HG02798 (cell line): Measurements from ENCODE around the gene MAP1LC3B.

Source experiments
- ATAC-seq: cut with Tn5 transposase; IDR thresholded peaks from one replicate; pipeline ENCODE4 v1.9.1; 2021; ENCODE audit warnings: mild to moderate bottlenecking; ENCODE audit not compliant: unreplicated experiment, poor library complexity

The MAP1LC3B gene

GRCh38 chr16:87406495-87407088 lies 14.5 kb downstream of the MAP1LC3B start:
- ATAC-seq, result no peak

GRCh38 chr16:87407511-87408112 lies 15.5 kb downstream of the MAP1LC3B start:
- peak; percentile 71 for ATAC-seq

- ATAC-seq, result no peak
These were observed 17.0 kb downstream of the MAP1LC3B start for GRCh38 chr16:87409153-87409552.

GRCh38 chr16:87409781-87410180 lies 17.6 kb downstream of the MAP1LC3B start:
- no peak for ATAC-seq

GRCh38 chr16:87410530-87410929 lies 18.4 kb downstream of the MAP1LC3B start:
- ATAC-seq, result no peak

GRCh38 chr16:87410968-87411367 lies 18.8 kb downstream of the MAP1LC3B start:
- ATAC-seq, result no peak

- ATAC-seq, result no peak
These were observed 19.5 kb downstream of the MAP1LC3B start for GRCh38 chr16:87411375-87412271.

GRCh38 chr16:87412371-87412995 lies 20.3 kb downstream of the MAP1LC3B start:
- ATAC-seq, result no peak

GRCh38 chr16:87412996-87413421 lies 20.9 kb downstream of the MAP1LC3B start:
- ATAC-seq, result no peak

- ATAC-seq, result no peak
These were observed 22.1 kb downstream of the MAP1LC3B start for GRCh38 chr16:87414251-87414680.

GRCh38 chr16:87415441-87415840 lies 23.3 kb downstream of the MAP1LC3B start:
- ATAC-seq, result no peak

GRCh38 chr16:87416826-87417527 lies 24.8 kb downstream of the MAP1LC3B start:
- no peak for ATAC-seq

GRCh38 chr16:87417528-87417910 lies 25.4 kb downstream of the MAP1LC3B start:
- no peak for ATAC-seq

GRCh38 chr16:87418216-87418615 lies 26.1 kb downstream of the MAP1LC3B start:
- ATAC-seq, result no peak

GRCh38 chr16:87418644-87419043 lies 26.5 kb downstream of the MAP1LC3B start:
- ATAC-seq, result no peak

GRCh38 chr16:87420026-87421002 lies 28.2 kb downstream of the MAP1LC3B start:
- no peak for ATAC-seq

GRCh38 chr16:87421003-87421912 lies 29.1 kb downstream of the MAP1LC3B start:
- ATAC-seq, result no peak

- no peak for ATAC-seq
These were observed 30.0 kb downstream of the MAP1LC3B start for GRCh38 chr16:87422106-87422505.
